GM12878 (cell line): ENCODE data around the gene HNRNPA1. TPM values are rescaled to one million over a fixed set of nuclear protein-coding genes. Genes with fewer than 3 reads are reported as not detected.

Experiments
- CEBPB ChIP-seq, 2 experiments: fragments of 150-350 bp in 1 of 2; IDR thresholded peaks; 2 replicates each; pipeline ENCODE4 v1.6.1; 2012 to 2014; ENCODE audit warnings: low read depth in 2 of 2, low read length in 2 of 2, borderline replicate concordance in 1 of 2, inconsistent platforms in 1 of 2
- GATAD2B ChIP-seq: fragments of 450-650 bp; conservative IDR thresholded peaks from 2 replicates; pipeline ENCODE4 v1.6.1; 2017; ENCODE audit warnings: low read depth, mild to moderate bottlenecking, moderate library complexity
- IRF4 ChIP-seq: IDR thresholded peaks from 2 replicates; pipeline ENCODE4 v1.6.1; 2011; ENCODE audit warnings: low read depth, low read length
- MEF2A ChIP-seq: IDR thresholded peaks from 2 replicates; pipeline ENCODE4 v1.6.1; 2011; ENCODE audit warnings: low read depth, mild to moderate bottlenecking, low read length, moderate library complexity; ENCODE audit not compliant: insufficient read depth
- NFYA ChIP-seq: IDR thresholded peaks from 2 replicates; pipeline ENCODE4 v1.6.1; 2011; ENCODE audit warnings: low read depth, mild to moderate bottlenecking, low read length, improper control_type of control experiment, borderline replicate concordance
- PAX5 ChIP-seq: IDR thresholded peaks from 2 replicates; pipeline ENCODE4 v1.6.1; 2011; ENCODE audit warnings: low read depth, low read length, borderline replicate concordance
- PAX8 ChIP-seq: fragments of 450-650 bp; IDR thresholded peaks from 2 replicates; pipeline ENCODE4 v1.6.1; 2017; ENCODE audit warnings: mild to moderate bottlenecking, moderate library complexity
- RAD51 ChIP-seq: fragments of 450-650 bp; IDR thresholded peaks from 2 replicates; pipeline ENCODE4 v1.6.1; 2016; ENCODE audit warnings: moderate library complexity, mild to moderate bottlenecking, inconsistent platforms
- RB1 ChIP-seq: fragments of 450-650 bp; formaldehyde crosslinking; IDR thresholded peaks from 2 replicates; pipeline ENCODE4 v1.6.1; 2017; ENCODE audit warnings: mild to moderate bottlenecking, borderline replicate concordance
- RBBP5 ChIP-seq: fragments of 200-600 bp; sonication (generic); conservative IDR thresholded peaks from 2 replicates; pipeline ENCODE4 v1.6.1; 2016
- SIN3A ChIP-seq: IDR thresholded peaks from 2 replicates; pipeline ENCODE4 v1.6.1; 2012; ENCODE audit warnings: low read depth, low read length, improper control_type of control experiment
- SMAD5 ChIP-seq: IDR thresholded peaks from 2 replicates; pipeline ENCODE4 v1.6.1; 2016; ENCODE audit warnings: antibody characterized with exemption, low read depth
- TBL1XR1 ChIP-seq: IDR thresholded peaks from 2 replicates; pipeline ENCODE4 v1.6.1; 2012; ENCODE audit warnings: low read depth, low read length, improper control_type of control experiment
- TCF12 ChIP-seq: IDR thresholded peaks from 2 replicates; pipeline ENCODE4 v1.6.1; 2011; ENCODE audit warnings: low read depth, mild to moderate bottlenecking, low read length
- ZNF622 ChIP-seq: fragments of 450-650 bp; IDR thresholded peaks from 2 replicates; pipeline ENCODE4 v1.6.1; 2017; ENCODE audit warnings: mild to moderate bottlenecking, inconsistent platforms
- polyA plus RNA-seq, 11 experiments: library from polyadenylated mRNA; depleted of rRNA in 4 of 11; unstranded in 6 of 11; stranded (reverse) in 5 of 11; fragments of >200 nt; fragmentation: Nextera tagmentation in 4 of 11; fragmentation: Illumina TruSeq in 1 of 11; extraction: Ambion mirVana in 4 of 11; extraction: Trizol in 1 of 11; gene quantifications; 1 replicate in 1 of 11; 2 replicates in 10 of 11; pipeline versions ENCODE4 v1.2.1 to v1.2.3, GENCODE V29; 2011 to 2016; ENCODE audit warnings: inconsistent platforms in 2 of 11, missing spikeins in 2 of 11, low read depth in 1 of 11
- total RNA-seq, 4 experiments: library from RNA; depleted of rRNA in 3 of 4; stranded (reverse); fragments of >200 nt in 3 of 4; fragmentation: Illumina TruSeq in 1 of 4; extraction: Trizol in 1 of 4; gene quantifications; 2 replicates each; pipeline versions ENCODE4 v1.2.1 to v1.2.3, GENCODE V29; 2013 to 2021
- TF ChIP-seq, protein P1 (sequence below): IDR thresholded peaks from 2 replicates; pipeline ENCODE4 v1.6.1; 2011; ENCODE audit warnings: mild to moderate bottlenecking, low read depth, low read length, moderate library complexity; ENCODE audit not compliant: insufficient replicate concordance
- TF ChIP-seq, protein P2 (sequence below): IDR thresholded peaks from 2 replicates; pipeline ENCODE4 v1.6.1; 2012; ENCODE audit warnings: low read length, inconsistent platforms
- TF ChIP-seq, protein P3 (sequence below): fragments of 450-650 bp; IDR thresholded peaks from 2 replicates; pipeline ENCODE4 v1.6.1; 2016; ENCODE audit warnings: mild to moderate bottlenecking, moderate library complexity, borderline replicate concordance
- TF ChIP-seq, protein P4 (sequence below): fragments of 450-650 bp; IDR thresholded peaks from 2 replicates; pipeline ENCODE4 v1.6.1; 2018; ENCODE audit warnings: borderline replicate concordance, mild to moderate bottlenecking; ENCODE audit not compliant: partially characterized antibody
- TF ChIP-seq, protein P5 (sequence below): IDR thresholded peaks from 2 replicates; pipeline ENCODE4 v1.6.1; 2012; ENCODE audit warnings: low read depth, low read length, improper control_type of control experiment

HNRNPA1 gene
- total and polyA plus RNA-seq, 10 of the 15 experiments (the other 5 are each of a cell fraction or from before 2014, with no cell fraction given), result 630 to 2,342 (median 1,407) TPM

DNA sequence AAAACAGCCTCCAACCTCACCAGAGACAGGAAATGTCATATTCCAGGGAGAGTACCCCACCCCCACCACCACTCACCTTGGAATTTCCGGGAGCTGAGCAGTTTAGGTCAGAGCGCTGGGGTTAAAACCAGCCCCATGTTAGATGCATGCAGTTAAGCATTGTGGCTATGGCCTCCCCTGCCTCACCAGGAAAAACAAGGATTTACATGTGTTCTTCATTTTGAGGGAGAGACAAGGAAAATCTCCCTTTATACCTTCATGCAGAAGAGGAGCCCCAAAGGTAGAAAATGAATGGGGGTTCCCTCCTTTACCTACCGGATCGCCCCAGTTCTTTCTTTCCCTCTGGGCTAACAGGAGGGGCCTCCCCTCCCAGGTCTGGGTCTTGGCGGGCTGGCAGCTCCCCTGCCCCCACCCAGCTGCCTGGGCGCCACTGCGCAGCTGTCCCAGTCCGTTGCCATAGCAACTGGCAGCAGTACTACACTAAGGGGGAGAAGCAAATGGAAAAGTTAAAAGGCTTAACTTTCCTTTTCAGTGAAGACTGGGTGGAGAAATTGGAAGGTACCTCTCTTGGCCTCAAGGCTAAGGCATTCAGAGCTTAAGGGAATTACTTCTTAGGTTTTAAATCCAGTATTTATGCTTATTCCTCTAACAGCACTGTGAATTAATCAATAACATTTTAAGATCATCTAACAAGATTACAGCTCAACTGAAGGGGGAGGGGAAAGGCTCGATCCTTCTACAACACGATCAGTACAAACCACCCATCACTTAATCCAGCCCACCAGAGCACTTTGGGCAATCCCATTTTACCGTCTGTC lies 21.1 kb upstream of the HNRNPA1 start (continued):
- TF ChIP-seq, protein P1, sequence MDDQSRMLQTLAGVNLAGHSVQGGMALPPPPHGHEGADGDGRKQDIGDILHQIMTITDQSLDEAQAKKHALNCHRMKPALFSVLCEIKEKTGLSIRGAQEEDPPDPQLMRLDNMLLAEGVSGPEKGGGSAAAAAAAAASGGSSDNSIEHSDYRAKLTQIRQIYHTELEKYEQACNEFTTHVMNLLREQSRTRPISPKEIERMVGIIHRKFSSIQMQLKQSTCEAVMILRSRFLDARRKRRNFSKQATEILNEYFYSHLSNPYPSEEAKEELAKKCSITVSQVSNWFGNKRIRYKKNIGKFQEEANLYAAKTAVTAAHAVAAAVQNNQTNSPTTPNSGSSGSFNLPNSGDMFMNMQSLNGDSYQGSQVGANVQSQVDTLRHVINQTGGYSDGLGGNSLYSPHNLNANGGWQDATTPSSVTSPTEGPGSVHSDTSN, result peak; percentile 5
- TF ChIP-seq RAD51 (no peak), RBBP5 (no peak), PAX8 (no peak), GATAD2B (no peak), RB1 (peak; percentile 89; the same call in 1 of the 2 replicates), SMAD5 (no peak), SIN3A (peak; percentile 84; the same call in 1 of the 2 replicates), CEBPB (IDR thresholded peaks at IDR 0.05; ENCODE audit: borderline replicate concordance in 1 of 2, low read depth in 2 of 2, low read length in 2 of 2) (no peak), NFYA (no peak), ZNF622 (no peak), TBL1XR1 (0 out of 2 replicates have a peak, but pooled peaks have one; percentile 15), TCF12 (peak; percentile 93), PAX5 (no peak), IRF4 (0 out of 2 replicates have a peak, but pooled peaks have one; percentile 11), MEF2A (no peak)
- TF ChIP-seq, protein P2, sequence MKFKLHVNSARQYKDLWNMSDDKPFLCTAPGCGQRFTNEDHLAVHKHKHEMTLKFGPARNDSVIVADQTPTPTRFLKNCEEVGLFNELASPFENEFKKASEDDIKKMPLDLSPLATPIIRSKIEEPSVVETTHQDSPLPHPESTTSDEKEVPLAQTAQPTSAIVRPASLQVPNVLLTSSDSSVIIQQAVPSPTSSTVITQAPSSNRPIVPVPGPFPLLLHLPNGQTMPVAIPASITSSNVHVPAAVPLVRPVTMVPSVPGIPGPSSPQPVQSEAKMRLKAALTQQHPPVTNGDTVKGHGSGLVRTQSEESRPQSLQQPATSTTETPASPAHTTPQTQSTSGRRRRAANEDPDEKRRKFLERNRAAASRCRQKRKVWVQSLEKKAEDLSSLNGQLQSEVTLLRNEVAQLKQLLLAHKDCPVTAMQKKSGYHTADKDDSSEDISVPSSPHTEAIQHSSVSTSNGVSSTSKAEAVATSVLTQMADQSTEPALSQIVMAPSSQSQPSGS, result no peak
- TF ChIP-seq, protein P3, sequence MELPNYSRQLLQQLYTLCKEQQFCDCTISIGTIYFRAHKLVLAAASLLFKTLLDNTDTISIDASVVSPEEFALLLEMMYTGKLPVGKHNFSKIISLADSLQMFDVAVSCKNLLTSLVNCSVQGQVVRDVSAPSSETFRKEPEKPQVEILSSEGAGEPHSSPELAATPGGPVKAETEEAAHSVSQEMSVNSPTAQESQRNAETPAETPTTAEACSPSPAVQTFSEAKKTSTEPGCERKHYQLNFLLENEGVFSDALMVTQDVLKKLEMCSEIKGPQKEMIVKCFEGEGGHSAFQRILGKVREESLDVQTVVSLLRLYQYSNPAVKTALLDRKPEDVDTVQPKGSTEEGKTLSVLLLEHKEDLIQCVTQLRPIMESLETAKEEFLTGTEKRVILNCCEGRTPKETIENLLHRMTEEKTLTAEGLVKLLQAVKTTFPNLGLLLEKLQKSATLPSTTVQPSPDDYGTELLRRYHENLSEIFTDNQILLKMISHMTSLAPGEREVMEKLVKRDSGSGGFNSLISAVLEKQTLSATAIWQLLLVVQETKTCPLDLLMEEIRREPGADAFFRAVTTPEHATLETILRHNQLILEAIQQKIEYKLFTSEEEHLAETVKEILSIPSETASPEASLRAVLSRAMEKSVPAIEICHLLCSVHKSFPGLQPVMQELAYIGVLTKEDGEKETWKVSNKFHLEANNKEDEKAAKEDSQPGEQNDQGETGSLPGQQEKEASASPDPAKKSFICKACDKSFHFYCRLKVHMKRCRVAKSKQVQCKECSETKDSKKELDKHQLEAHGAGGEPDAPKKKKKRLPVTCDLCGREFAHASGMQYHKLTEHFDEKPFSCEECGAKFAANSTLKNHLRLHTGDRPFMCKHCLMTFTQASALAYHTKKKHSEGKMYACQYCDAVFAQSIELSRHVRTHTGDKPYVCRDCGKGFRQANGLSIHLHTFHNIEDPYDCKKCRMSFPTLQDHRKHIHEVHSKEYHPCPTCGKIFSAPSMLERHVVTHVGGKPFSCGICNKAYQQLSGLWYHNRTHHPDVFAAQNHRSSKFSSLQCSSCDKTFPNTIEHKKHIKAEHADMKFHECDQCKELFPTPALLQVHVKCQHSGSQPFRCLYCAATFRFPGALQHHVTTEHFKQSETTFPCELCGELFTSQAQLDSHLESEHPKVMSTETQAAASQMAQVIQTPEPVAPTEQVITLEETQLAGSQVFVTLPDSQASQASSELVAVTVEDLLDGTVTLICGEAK, result peak; percentile 54; the same call in 1 of the 2 replicates
- TF ChIP-seq, protein P4, sequence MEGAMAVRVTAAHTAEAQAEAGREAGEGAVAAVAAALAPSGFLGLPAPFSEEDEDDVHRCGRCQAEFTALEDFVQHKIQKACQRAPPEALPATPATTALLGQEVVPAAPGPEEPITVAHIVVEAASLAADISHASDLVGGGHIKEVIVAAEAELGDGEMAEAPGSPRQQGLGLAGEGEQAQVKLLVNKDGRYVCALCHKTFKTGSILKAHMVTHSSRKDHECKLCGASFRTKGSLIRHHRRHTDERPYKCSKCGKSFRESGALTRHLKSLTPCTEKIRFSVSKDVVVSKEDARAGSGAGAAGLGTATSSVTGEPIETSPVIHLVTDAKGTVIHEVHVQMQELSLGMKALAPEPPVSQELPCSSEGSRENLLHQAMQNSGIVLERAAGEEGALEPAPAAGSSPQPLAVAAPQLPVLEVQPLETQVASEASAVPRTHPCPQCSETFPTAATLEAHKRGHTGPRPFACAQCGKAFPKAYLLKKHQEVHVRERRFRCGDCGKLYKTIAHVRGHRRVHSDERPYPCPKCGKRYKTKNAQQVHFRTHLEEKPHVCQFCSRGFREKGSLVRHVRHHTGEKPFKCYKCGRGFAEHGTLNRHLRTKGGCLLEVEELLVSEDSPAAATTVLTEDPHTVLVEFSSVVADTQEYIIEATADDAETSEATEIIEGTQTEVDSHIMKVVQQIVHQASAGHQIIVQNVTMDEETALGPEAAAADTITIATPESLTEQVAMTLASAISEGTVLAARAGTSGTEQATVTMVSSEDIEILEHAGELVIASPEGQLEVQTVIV, result no peak
- TF ChIP-seq, protein P5, sequence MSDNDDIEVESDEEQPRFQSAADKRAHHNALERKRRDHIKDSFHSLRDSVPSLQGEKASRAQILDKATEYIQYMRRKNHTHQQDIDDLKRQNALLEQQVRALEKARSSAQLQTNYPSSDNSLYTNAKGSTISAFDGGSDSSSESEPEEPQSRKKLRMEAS, result peak; percentile 43; the same call in 1 of the 2 replicates
